OCI-LY1 (cell line): ENCODE data around the gene ARSI.

Experiments used
- H2AFZ ChIP-seq: fragments of 200-600 bp; sonication (generic), shearing (Covaris generic); 2 replicates; pipeline ENCODE4 v1.6.0; 2014; ENCODE audit warnings: antibody characterized with exemption, mild to moderate bottlenecking, low read length
- H3F3A ChIP-seq: fragments of 200-600 bp; sonication (generic), shearing (Covaris generic); 2 replicates; pipeline ENCODE4 v1.6.0; 2014; ENCODE audit warnings: mild to moderate bottlenecking, antibody characterized with exemption, low read length, moderate library complexity; ENCODE audit not compliant: insufficient read depth
- H3K27ac ChIP-seq: fragments of 200-600 bp; sonication (generic); 2 replicates; pipeline ENCODE4 v1.5.1; 2014; ENCODE audit warnings: low read length, mixed run types, mild to moderate bottlenecking, low read depth; ENCODE audit not compliant: poor library complexity, severe bottlenecking
- H3K27me3 ChIP-seq: fragments of 200-600 bp; sonication (generic); 2 replicates; pipeline ENCODE4 v1.6.0; 2014; ENCODE audit warnings: antibody characterized with exemption, mild to moderate bottlenecking, low read length, moderate library complexity; ENCODE audit not compliant: insufficient read depth
- H3K36me3 ChIP-seq: fragments of 200-600 bp; sonication (generic); 2 replicates; pipeline ENCODE4 v1.6.1; 2014; ENCODE audit warnings: mild to moderate bottlenecking, antibody characterized with exemption, low read length, moderate library complexity, mixed read lengths; ENCODE audit not compliant: insufficient read depth
- H3K4me1 ChIP-seq: fragments of 200-600 bp; sonication (generic); 2 replicates; pipeline ENCODE4 v1.5.1; 2014; ENCODE audit warnings: mild to moderate bottlenecking, low read length, moderate library complexity; ENCODE audit not compliant: insufficient read depth, severe bottlenecking
- H3K4me2 ChIP-seq: fragments of 200-600 bp; sonication (generic), shearing (Covaris generic); 2 replicates; pipeline ENCODE4 v1.6.1; 2014; ENCODE audit warnings: low read length
- H3K4me3 ChIP-seq: fragments of 200-600 bp; sonication (generic); 2 replicates; pipeline ENCODE4 v1.5.1; 2014; ENCODE audit warnings: low read length, low read depth, mild to moderate bottlenecking, mixed read lengths; ENCODE audit not compliant: poor library complexity, severe bottlenecking
- H3K79me2 ChIP-seq: fragments of 200-600 bp; shearing (Covaris generic); 2 replicates; pipeline ENCODE4 v1.6.1; 2016; ENCODE audit warnings: mixed run types, low read length, mixed read lengths; ENCODE audit not compliant: insufficient read depth
- H3K9ac ChIP-seq: fragments of 200-600 bp; sonication (generic), shearing (Covaris generic); 2 replicates; pipeline ENCODE4 v1.6.1; 2014; ENCODE audit warnings: mild to moderate bottlenecking, low read length, mixed read lengths
- H3K9me2 ChIP-seq: fragments of 200-600 bp; sonication (generic), shearing (Covaris generic); 2 replicates; pipeline ENCODE4 v1.6.1; 2014; ENCODE audit warnings: low read depth, mild to moderate bottlenecking, low read length, mixed read lengths
- H3K9me3 ChIP-seq: fragments of 200-600 bp; shearing (Covaris generic); 2 replicates; pipeline ENCODE4 v1.6.1; 2014; ENCODE audit warnings: low read length, mixed read lengths
- H4K20me1 ChIP-seq: fragments of 200-600 bp; sonication (generic), shearing (Covaris generic); 2 replicates; pipeline ENCODE4 v1.6.0; 2016; ENCODE audit warnings: mild to moderate bottlenecking, low read length; ENCODE audit not compliant: insufficient read depth
- EZH2 ChIP-seq: fragments of 200-600 bp; sonication (generic), shearing (Covaris generic); IDR thresholded peaks from 2 replicates; pipeline ENCODE4 v1.8.0; 2017; ENCODE audit warnings: borderline replicate concordance, mixed run types, mild to moderate bottlenecking, antibody characterized with exemption, low read length, moderate library complexity, mixed read lengths
- TF ChIP-seq, protein P1 (sequence below): fragments of 200-600 bp; sonication (generic), shearing (Covaris generic); IDR thresholded peaks from 2 replicates; pipeline ENCODE4 v1.5.1; 2017; ENCODE audit warnings: mild to moderate bottlenecking, antibody characterized with exemption, low read length, moderate library complexity, mixed read lengths

The ARSI gene

DNA sequence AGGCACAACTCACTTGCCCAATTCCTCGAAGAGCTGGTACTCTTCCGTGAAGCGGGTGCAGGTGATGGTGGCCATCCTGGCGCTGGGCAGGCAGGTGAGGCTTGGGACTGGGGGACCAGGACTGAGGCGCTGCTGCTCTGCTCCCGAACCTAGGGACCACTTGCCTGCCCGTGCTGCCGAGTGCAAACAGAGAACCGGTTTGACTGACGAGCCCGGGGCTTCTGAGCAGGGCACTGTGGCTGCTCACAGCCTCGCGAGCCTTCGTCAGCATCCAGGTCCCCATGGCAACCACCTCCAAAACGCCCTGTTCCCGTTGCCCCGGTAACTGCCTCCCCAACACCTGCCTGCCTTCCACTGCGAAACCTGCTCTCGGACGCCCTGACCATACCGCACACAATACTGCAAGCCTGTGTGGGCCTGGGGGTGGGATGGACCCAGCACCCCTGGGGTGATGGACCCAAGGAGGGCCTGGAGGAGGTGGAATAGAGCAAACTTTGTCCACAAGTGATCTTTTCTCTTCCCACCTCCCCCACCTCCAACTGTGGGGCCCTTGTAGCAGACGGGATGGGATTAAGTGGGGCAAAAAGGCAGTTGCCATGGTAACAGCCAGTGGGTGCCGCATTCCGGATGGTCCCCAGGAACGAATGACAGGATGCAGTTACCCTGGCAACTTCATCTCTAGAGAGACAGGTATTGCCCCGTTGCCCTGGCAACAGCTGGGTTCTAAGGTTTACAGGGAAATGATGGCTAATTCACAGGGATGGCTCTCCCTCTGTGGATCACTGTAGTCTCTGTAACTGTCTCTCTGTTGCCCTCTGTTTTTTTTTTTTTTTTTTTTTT is 12.9 kb downstream of the ARSI start, which contains the start of gene CAMK2A:
Gene CAMK2A (minus strand): TSS at position 223 of the 840 bp plus-strand sequence. CDS start 148 bp downstream, at position 75.
- no peak within 1 kb of the TSS for H3K27ac ChIP-seq
- no peaks in the 10 kb centered on the region for H3K4me1 ChIP-seq
- TF ChIP-seq, protein P1, sequence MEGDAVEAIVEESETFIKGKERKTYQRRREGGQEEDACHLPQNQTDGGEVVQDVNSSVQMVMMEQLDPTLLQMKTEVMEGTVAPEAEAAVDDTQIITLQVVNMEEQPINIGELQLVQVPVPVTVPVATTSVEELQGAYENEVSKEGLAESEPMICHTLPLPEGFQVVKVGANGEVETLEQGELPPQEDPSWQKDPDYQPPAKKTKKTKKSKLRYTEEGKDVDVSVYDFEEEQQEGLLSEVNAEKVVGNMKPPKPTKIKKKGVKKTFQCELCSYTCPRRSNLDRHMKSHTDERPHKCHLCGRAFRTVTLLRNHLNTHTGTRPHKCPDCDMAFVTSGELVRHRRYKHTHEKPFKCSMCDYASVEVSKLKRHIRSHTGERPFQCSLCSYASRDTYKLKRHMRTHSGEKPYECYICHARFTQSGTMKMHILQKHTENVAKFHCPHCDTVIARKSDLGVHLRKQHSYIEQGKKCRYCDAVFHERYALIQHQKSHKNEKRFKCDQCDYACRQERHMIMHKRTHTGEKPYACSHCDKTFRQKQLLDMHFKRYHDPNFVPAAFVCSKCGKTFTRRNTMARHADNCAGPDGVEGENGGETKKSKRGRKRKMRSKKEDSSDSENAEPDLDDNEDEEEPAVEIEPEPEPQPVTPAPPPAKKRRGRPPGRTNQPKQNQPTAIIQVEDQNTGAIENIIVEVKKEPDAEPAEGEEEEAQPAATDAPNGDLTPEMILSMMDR: no peak
- no peak for TF ChIP-seq EZH2
- no peak within 1 kb of the TSS for H3K4me3 ChIP-seq
- no peak within 1 kb of the TSS for H3K4me2 ChIP-seq
- no peaks in the 10 kb centered on the region for H3F3A ChIP-seq
- H3K9me2 ChIP-seq: no peaks in the 10 kb centered on the region
- H4K20me1 ChIP-seq: no peaks in the 10 kb centered on the region
- no peaks in the 10 kb centered on the region for H3K79me2 ChIP-seq
- H3K9ac ChIP-seq: no peak within 1 kb of the TSS
- H3K27me3 ChIP-seq: peaks cover 8% of the 10 kb centered on the region
- no peak within 1 kb of the TSS for H2AFZ ChIP-seq
- H3K9me3 ChIP-seq: no peaks in the 10 kb centered on the region
- no peaks in the 10 kb centered on the region for H3K36me3 ChIP-seq

DNA sequence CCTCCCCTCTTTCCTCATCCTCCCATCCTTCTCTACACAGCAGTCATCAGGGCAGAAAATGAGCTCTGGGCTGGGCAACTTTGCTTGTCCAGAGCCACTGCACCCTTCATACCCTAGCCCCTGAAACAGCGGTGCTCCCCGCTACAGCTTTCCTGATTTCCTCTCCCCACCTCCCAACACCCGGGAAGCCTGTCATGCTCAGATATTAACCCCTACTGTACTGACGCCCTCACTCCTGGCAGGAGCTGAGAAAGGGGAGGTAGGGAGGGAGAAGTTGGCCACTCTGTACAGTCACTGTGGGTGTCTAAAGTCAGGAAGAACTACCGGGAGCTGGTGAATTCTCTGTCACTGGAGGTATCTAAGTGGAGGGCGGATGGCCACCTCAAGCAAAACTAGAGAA is 13.9 kb downstream of the ARSI start:
- TF ChIP-seq, protein P1: no peak
- no peak for TF ChIP-seq EZH2
- no peak overlapping the region for H3K4me3 ChIP-seq
- H2AFZ ChIP-seq: no peak overlapping the region
- no peaks in the 10 kb centered on the region for H3K9me2 ChIP-seq
- H3K27ac ChIP-seq: no peak overlapping the region
- H4K20me1 ChIP-seq: no peaks in the 10 kb centered on the region
- no peak overlapping the region for H3K9ac ChIP-seq
- H3F3A ChIP-seq: no peaks in the 10 kb centered on the region
- H3K36me3 ChIP-seq: no peaks in the 10 kb centered on the region
- H3K79me2 ChIP-seq: no peaks in the 10 kb centered on the region
- no peaks in the 10 kb centered on the region for H3K9me3 ChIP-seq
- H3K4me2 ChIP-seq: no peak overlapping the region
- peaks cover 8% of the 10 kb centered on the region for H3K27me3 ChIP-seq
- H3K4me1 ChIP-seq: no peaks in the 10 kb centered on the region

DNA sequence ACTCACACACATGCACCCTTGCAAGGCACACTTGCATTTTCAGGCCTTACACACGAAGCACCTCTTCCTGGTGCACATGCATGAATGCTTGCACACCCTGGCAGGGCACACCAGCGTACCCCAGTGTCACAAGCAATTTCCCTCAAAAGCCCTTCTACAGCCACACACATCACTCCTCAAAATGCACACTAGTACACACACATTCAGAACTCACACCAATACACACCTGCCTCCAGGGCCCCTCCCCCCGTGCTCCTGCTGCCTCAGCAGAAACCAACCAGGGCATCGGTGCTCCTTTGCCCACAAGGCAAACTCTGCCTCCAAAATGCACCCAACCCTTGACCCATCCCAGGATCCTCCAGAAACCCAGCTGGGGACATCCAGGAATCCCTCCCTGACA is 14.3 kb downstream of the ARSI start:
- no peaks in the 10 kb centered on the region for H3K4me1 ChIP-seq
- H3K36me3 ChIP-seq: no peaks in the 10 kb centered on the region
- H3K4me3 ChIP-seq: no peak overlapping the region
- H2AFZ ChIP-seq: no peak overlapping the region
- peaks cover 8% of the 10 kb centered on the region for H3K27me3 ChIP-seq
- H3F3A ChIP-seq: no peaks in the 10 kb centered on the region
- TF ChIP-seq, protein P1: no peak
- no peak for TF ChIP-seq EZH2
- no peak overlapping the region for H3K27ac ChIP-seq
- no peak overlapping the region for H3K4me2 ChIP-seq
- H3K9me3 ChIP-seq: no peaks in the 10 kb centered on the region
- no peaks in the 10 kb centered on the region for H3K9me2 ChIP-seq
- H4K20me1 ChIP-seq: no peaks in the 10 kb centered on the region
- H3K9ac ChIP-seq: no peak overlapping the region
- no peaks in the 10 kb centered on the region for H3K79me2 ChIP-seq
